Dendritic cell treated with granulocyte-macrophage colony-stimulating factor and Interleukin-4, amounts not matched to agents 40 ng/mL and 50 ng/mL, for 4 days (primary cell): ENCODE measurements around the gene PON3.

Experiments used
- H3K27ac Mint-ChIP-seq: one replicate; pipeline ENCODE4 v1.8.0; 2022; ENCODE audit warnings: mild to moderate bottlenecking, mixed read lengths
- H3K27me3 Mint-ChIP-seq: one replicate; pipeline ENCODE4 v1.8.0; 2022; ENCODE audit warnings: mild to moderate bottlenecking, mixed read lengths
- H3K36me3 Mint-ChIP-seq: one replicate; pipeline ENCODE4 v1.8.0; 2022; ENCODE audit warnings: low read depth, mixed read lengths
- H3K4me1 Mint-ChIP-seq: one replicate; pipeline ENCODE4 v1.8.0; 2022; ENCODE audit warnings: low read depth, mixed read lengths
- H3K4me3 Mint-ChIP-seq: one replicate; pipeline ENCODE4 v1.8.0; 2022; ENCODE audit warnings: mild to moderate bottlenecking, moderate library complexity, mixed read lengths
- H3K9me3 Mint-ChIP-seq: one replicate; pipeline ENCODE4 v1.8.0; 2022; ENCODE audit warnings: mixed read lengths
- intact Hi-C: fragments of 100-400 bp; cut with micrococcal nuclease; formaldehyde crosslinking; loops from one replicate; pipeline ENCODE4 v1.15.0; 2022

PON3 gene

GRCh38 chr7:95396136-95397032, at the start of gene PON3:
TSS of gene PON3 (minus strand) at chr7:95396375. CDS start at chr7:95396350, 25 bp downstream.
- Mint-ChIP-seq H3K4me3 (peak within 1 kb of the TSS; percentile 74), H3K4me1 (peaks cover 6% of the 10 kb centered on the region)

DNA sequence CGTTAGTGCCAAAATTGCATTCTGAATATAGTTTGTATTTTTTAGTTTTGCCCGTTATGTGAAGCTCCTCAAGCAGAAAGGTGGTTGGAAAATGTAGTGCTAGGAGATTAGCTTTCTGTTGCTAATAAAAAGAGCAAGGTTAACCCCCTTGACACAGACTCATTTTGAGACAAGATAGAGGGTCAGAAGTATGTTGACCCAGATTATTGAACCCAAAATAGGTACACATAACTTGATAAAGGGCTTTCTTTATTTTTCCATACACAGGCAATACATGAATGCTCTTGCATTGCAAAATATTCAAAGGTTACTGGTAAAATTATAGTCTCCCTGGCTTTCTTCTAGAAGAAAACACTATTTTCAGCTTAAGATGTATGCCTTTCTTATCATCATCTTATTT, 48.6 kb upstream of the PON3 start:
- H3K27ac Mint-ChIP-seq = no peak overlapping the region
- no peaks in the 10 kb centered on the region for H3K36me3 Mint-ChIP-seq
- no peak overlapping the region for H3K4me3 Mint-ChIP-seq
- H3K9me3 Mint-ChIP-seq = no peaks in the 10 kb centered on the region
- intact Hi-C loops = no loop called here
- H3K4me1 Mint-ChIP-seq = no peaks in the 10 kb centered on the region
- H3K27me3 Mint-ChIP-seq = peaks cover 5% of the 10 kb centered on the region

More at GRCh38 chr7:95396136-95397032, at the start of gene PON3:
- H3K36me3 Mint-ChIP-seq = no peaks in the 10 kb centered on the region
- H3K27me3 Mint-ChIP-seq = peaks cover 34% of the 10 kb centered on the region
- no peaks in the 10 kb centered on the region for H3K9me3 Mint-ChIP-seq
- H3K27ac Mint-ChIP-seq = no peak within 1 kb of the TSS
- intact Hi-C loops = no loop called here

DNA sequence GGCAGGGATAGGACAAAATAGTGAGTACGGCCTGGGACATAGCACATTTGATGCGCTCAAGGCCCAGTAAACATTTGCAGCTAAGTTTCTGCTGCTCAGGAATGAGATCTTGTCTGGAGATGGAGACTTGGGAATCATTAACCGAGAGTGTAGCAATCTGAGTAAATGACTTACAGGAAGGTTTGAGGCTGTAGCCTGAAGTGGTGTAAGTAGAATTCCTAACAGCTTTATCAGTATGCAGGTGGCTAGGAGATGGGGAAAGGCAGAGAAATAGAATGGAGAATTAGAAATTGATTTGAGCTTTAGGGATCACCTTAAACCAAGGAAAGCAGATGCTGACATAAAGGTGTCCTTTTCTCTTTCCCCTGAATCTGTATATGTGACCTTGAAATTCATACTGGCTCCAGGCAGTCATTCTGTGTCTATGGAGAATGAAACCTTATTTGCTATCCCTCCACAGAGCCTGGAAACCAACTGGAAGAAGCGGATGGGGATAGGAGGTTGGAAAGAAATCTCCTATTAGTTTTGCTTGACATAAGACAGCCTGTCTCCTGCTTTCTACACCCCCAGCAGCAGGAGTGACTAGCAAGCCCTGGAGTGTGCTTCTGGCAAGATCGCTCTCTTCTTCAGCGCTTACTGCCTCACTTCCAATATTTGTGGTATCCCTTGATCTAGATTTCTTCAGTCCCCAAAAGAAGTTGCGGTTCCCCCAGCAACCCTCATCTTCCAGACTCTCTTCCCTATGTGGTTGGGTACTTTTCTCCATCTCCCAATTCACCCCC, 45.1 kb upstream of the PON3 start:
- Mint-ChIP-seq H3K36me3 (no peaks in the 10 kb centered on the region), H3K9me3 (no peaks in the 10 kb centered on the region), H3K27me3 (peaks cover 7% of the 10 kb centered on the region), H3K4me1 (no peaks in the 10 kb centered on the region), H3K4me3 (no peak overlapping the region), H3K27ac (no peak overlapping the region)
- intact Hi-C loops = no loop called here

DNA sequence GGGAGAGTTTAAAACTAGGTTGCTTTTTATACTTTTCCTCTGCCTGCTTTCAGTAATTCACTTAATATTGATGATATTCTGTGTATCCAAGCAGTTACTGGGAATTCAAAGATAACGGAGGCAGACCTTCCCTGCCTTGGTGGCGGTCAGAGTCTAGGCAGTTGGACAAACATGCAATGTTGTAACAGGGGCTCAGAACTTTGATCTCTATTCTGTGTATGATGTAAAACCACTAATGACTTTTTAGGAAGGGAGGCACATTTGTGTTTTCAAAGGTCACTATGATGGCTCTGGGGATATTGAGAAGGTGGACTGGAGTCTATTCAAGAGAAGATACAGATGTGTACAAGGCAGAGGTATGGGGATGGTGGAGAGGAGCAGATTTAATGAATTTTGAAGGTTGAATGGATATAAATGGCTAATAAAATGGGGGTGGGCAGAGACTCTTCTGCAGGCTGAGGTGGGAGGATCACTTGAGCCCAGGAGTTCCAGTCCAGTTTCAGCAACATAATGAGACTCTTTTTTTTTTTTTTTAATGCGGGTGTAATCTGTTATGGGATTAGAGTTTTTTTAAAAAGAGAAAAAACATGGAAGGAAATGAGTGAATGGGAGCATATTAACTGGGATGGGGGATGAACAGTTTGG, 44.3 kb upstream of the PON3 start:
- intact Hi-C loops = no loop called here
- Mint-ChIP-seq H3K4me1 (peaks cover 2% of the 10 kb centered on the region), H3K4me3 (no peak overlapping the region), H3K9me3 (no peaks in the 10 kb centered on the region), H3K36me3 (no peaks in the 10 kb centered on the region), H3K27ac (no peak overlapping the region), H3K27me3 (peaks cover 7% of the 10 kb centered on the region)

GRCh38 chr7:95436407-95436806, 40.2 kb upstream of the PON3 start:
- Mint-ChIP-seq H3K36me3 (no peaks in the 10 kb centered on the region), H3K27me3 (peaks cover 2% of the 10 kb centered on the region), H3K4me3 (no peak overlapping the region), H3K9me3 (no peaks in the 10 kb centered on the region), H3K4me1 (peaks cover 22% of the 10 kb centered on the region), H3K27ac (no peak overlapping the region)
- intact Hi-C loops = loop anchor here (5.0 kb wide), 1 partner anchor 36 kb away; no protein-coding TSS in a partner anchor

GRCh38 chr7:95435422-95435780, 39.2 kb upstream of the PON3 start:
- Mint-ChIP-seq H3K4me3 (peak overlapping the region; percentile 73), H3K9me3 (no peaks in the 10 kb centered on the region), H3K36me3 (no peaks in the 10 kb centered on the region), H3K4me1 (peaks cover 22% of the 10 kb centered on the region), H3K27ac (peak overlapping the region; percentile 75), H3K27me3 (peaks cover 1% of the 10 kb centered on the region)
- intact Hi-C loops = loop anchor here (5.0 kb wide), 1 partner anchor 37 kb away; no protein-coding TSS in a partner anchor

DNA sequence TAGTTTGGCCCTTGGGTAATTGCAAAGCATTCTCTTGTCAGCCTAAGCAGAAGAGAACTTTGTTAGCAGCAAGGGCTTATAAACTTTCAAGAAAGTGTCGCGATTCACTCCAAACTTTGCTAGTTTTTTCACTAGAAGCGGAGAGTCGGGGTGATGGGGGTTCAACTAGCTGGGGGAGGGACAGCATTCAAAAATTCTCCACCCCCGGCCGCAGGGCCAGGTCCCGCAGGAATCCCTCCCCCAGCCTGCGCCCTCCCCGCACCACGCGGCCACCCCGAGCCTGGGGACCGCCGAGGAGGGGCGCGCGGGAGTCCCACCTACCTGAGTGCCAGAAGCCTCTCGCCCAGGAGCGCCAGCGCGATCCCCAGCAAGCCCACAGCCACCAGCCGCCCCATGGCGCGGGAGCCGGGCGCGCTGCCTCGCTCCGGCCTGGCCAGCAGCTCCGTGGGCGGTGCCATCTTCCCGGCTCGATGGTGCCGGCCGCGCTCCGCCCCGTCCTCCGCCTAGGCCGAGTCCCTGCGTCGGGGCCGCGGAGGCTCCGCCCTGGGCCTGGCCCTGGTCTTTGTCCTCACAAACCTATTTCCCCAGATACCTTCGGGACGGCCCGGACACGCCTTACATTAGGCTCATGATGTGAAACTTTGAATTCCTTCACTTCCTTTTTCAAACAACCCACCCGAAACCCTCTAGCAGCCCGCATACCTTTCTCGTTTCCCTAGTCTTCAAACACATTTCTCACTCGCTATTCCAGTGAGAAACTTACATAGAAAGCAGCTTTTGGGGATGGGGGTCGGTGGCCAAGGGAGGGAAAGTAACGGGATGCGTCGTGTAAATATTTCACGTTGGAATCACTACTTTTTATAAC, 38.6 kb upstream of the PON3 start, which contains the start of gene PON2:
Gene PON2, minus strand, starts transcription at position 472 of the 865 bp plus-strand sequence. Its CDS starts 77 bp downstream, at position 395.
- peak within 1 kb of the TSS; percentile 73 for H3K4me3 Mint-ChIP-seq
- no peaks in the 10 kb centered on the region for H3K9me3 Mint-ChIP-seq
- peaks cover 1% of the 10 kb centered on the region for H3K27me3 Mint-ChIP-seq
- peak within 1 kb of the TSS; percentile 75 for H3K27ac Mint-ChIP-seq
- no peaks in the 10 kb centered on the region for H3K36me3 Mint-ChIP-seq
- peaks cover 22% of the 10 kb centered on the region for H3K4me1 Mint-ChIP-seq
- intact Hi-C loops = loop anchor here (5.0 kb wide), 1 partner anchor 38 kb away; no protein-coding TSS in a partner anchor

DNA sequence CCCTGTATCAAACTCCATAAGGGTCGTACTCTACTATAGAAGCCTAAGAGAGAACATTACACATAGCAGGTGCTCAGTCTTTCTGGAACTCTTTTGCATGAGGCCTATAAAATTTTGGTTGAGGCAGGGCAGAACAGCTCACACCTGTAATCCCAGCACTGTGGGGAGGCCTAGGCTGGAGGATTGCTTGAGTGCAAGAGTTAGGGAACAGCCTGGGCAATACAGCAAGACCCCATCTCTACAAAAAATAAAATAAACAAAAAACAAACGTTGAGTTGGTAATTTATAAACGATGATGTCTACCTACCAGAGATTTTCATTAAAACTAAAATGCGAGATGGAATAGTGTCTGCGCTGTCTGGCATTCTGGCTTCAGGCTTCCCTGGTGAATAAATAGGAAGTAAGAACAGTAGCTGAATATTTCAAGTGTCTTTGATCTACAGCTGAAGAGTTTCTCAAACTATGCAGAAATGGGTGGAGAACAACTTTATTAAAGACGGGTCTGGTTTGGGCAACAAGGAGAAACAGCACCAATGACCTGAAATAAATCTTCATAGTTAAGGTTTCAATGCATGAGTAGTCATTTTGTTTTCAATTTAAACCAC, 37.9 kb upstream of the PON3 start:
- Mint-ChIP-seq H3K4me1 (peaks cover 22% of the 10 kb centered on the region), H3K36me3 (no peaks in the 10 kb centered on the region), H3K27ac (peak overlapping the region; percentile 75), H3K4me3 (peak overlapping the region; percentile 73), H3K9me3 (no peaks in the 10 kb centered on the region), H3K27me3 (no peaks in the 10 kb centered on the region)
- intact Hi-C loops = no loop called here

GRCh38 chr7:95433129-95433528, 37.0 kb upstream of the PON3 start:
- peak overlapping the region; percentile 75 for H3K27ac Mint-ChIP-seq
- intact Hi-C loops = no loop called here
- no peaks in the 10 kb centered on the region for H3K36me3 Mint-ChIP-seq
- no peaks in the 10 kb centered on the region for H3K9me3 Mint-ChIP-seq
- no peak overlapping the region for H3K4me3 Mint-ChIP-seq
- H3K4me1 Mint-ChIP-seq = peaks cover 22% of the 10 kb centered on the region
- H3K27me3 Mint-ChIP-seq = no peaks in the 10 kb centered on the region

DNA sequence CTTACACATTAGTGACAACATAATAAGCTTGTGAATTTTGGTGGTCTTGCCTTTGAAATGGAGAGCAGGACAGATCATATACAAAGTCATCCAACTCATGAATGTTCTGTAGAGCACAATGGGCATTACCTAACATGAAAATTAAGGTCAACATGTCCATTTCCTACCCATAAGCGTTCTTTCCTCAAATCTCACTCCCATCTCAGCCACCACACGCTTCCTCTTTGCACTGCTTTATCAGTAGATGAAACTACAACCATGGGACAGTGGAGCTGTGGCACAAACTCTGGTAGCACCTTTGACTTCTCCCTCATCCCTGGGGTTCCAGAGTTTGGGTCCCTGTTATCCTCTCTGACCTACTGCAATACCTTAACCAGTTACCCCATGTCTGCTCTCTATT, 36.4 kb upstream of the PON3 start:
- H3K27me3 Mint-ChIP-seq = no peaks in the 10 kb centered on the region
- intact Hi-C loops = no loop called here
- no peak overlapping the region for H3K4me3 Mint-ChIP-seq

DNA sequence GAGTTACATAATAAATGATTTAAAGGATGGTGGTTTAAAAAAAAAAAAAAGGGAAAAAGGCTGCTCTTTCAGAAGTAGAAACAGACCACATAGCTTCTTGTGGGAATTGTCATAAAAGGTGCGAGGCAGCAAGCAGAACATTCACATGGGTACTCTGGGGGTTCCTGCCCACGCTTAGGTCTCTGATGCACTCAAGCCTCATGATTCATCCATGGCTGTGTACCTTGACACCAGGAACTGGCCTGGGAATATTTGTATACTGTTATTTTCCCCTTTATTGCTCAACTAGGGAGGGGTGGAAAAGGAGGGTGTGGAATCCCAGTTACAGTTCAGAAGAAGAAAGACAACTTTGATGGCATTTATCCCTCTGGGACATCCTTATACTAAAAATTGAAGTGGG, 34.7 kb upstream of the PON3 start:
- Mint-ChIP-seq H3K4me1 (peaks cover 22% of the 10 kb centered on the region), H3K4me3 (no peak overlapping the region), H3K9me3 (no peaks in the 10 kb centered on the region), H3K27ac (no peak overlapping the region), H3K27me3 (no peaks in the 10 kb centered on the region), H3K36me3 (no peaks in the 10 kb centered on the region)
- intact Hi-C loops = no loop called here

More for the DNA sequence above, 36.4 kb upstream of the PON3 start:
- Mint-ChIP-seq H3K27ac (no peak overlapping the region), H3K36me3 (no peaks in the 10 kb centered on the region), H3K9me3 (no peaks in the 10 kb centered on the region), H3K4me1 (peaks cover 22% of the 10 kb centered on the region)

DNA sequence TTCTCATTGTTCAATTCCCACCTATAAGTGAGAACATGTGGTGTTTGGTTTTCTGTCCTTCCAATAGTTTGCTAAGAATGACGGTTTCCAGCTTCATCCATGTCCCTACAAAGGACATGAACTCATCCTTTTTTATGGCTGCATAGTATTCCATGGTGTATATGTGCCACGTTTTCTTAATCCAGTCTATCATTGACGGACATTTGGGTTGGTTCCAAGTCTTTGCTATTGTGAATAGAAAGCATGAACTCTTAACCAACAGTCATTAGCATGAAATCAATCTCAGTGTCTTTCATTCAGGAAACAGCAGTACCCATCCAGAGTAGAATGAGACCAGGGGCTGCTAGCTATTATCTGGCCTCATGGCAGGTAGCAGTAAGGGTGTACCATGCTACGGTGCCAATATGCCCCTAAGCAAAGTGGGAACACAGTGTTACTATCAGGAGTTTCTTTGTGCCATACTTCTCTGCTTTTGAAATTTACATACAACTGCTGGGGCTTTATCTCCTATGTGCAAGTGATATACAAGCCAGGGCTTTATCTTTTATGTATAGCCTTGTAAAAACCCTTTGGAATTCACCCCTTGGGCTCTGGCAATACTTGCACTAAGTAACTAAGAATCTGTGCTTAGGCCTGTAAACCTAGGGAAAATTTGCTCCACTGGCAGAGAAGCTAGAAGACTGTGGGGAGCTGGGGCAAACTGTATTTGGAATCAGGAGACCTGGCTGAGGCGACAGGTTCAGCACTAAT, 33.2 kb upstream of the PON3 start:
- peaks cover 1% of the 10 kb centered on the region for H3K36me3 Mint-ChIP-seq
- peaks cover 13% of the 10 kb centered on the region for H3K4me1 Mint-ChIP-seq
- no peak overlapping the region for H3K27ac Mint-ChIP-seq
- no peak overlapping the region for H3K4me3 Mint-ChIP-seq
- no peaks in the 10 kb centered on the region for H3K27me3 Mint-ChIP-seq
- intact Hi-C loops = no loop called here
- H3K9me3 Mint-ChIP-seq = no peaks in the 10 kb centered on the region
